ENCODE measurements around the gene LCOR. TPM values are rescaled to one million over a fixed set of nuclear protein-coding genes. Genes with fewer than 3 reads are reported as not detected.

LCOR gene
- total and polyA plus RNA-seq, 2 of the 4 experiments (the other 2 are of a cell fraction), result 3.7 to 36.9 TPM

- DNase-seq, result no peak
- Histone ChIP-seq H2BK120ac (ENCODE audit: low read depth, low read length) (no peak overlapping the region), H3K36me3 (ENCODE audit: control insufficient read depth, insufficient read depth, low read length) (no peaks in the 10 kb centered on the region), H3K4me1 (ENCODE audit: control insufficient read depth, insufficient read depth, low read length) (peaks cover 7% of the 10 kb centered on the region), H3K79me1 (ENCODE audit: low read depth in 1 of 2, low read length in 2 of 2) (no peaks in the 10 kb centered on the region), H3K9ac (ENCODE audit: low read depth, low read length) (no peak overlapping the region), H4K91ac (ENCODE audit: insufficient read depth, low read depth, low read length) (no peak overlapping the region), H4K8ac (ENCODE audit: low read depth in 2 of 2, low read length in 2 of 2) (no peak overlapping the region), H2AFZ (replicated peaks; ENCODE audit: low read length, poor library complexity) (peak overlapping the region; percentile 80), H3K4me3 (ENCODE audit: insufficient read depth, low read depth, low read length) (no peak overlapping the region), H3K9me1 (ENCODE audit: insufficient read depth, low read length) (peaks cover 13% of the 10 kb centered on the region; the same call in 1 of the 2 replicates), H4K5ac (ENCODE audit: low read depth, low read length) (no peak overlapping the region), H3K9me3 (ENCODE audit: control insufficient read depth, insufficient read depth, low read length) (no peaks in the 10 kb centered on the region), H3K4ac (ENCODE audit: low read depth, low read length) (no peak overlapping the region), H2BK20ac (ENCODE audit: low read depth, low read length) (no peak overlapping the region), H3K27me3 (ENCODE audit: control insufficient read depth, insufficient read depth, low read length) (peaks cover 2% of the 10 kb centered on the region; the same call in 1 of the 2 replicates), H2BK15ac (ENCODE audit: low read depth, low read length) (no peak overlapping the region; the same call in 2 of the 3 replicates), H3K23ac (ENCODE audit: low read depth, low read length) (no peak overlapping the region), H3K56ac (ENCODE audit: extremely low read depth, insufficient read depth, low read length) (no peak overlapping the region), H3K14ac (replicated peaks; ENCODE audit: low read depth, low read length) (no peak overlapping the region), H3K4me2 (ENCODE audit: low read depth, low read length) (no peak overlapping the region), H4K20me1 (ENCODE audit: insufficient read depth, low read length) (peaks cover 7% of the 10 kb centered on the region; the same call in 1 of the 2 replicates), H3K18ac (ENCODE audit: low read depth, low read length) (no peak overlapping the region), H2AK5ac (ENCODE audit: low read depth, low read length) (no peak overlapping the region; the same call in 1 of the 2 replicates), H2AK9ac (replicated peaks; ENCODE audit: low read depth, low read length, poor library complexity) (no peak overlapping the region), H2BK5ac (ENCODE audit: low read depth, low read length, poor library complexity, severe bottlenecking) (no peak overlapping the region), H3K27ac (ENCODE audit: insufficient read depth, low read length) (no peak overlapping the region)
- dilution Hi-C loops (cut with HindIII; ENCODE audit: low sequenced_read_pairs, unreplicated experiment) (no loop called here), in situ Hi-C loops (cut with MboI; ENCODE audit: low sequenced_read_pairs) (no loop called here), intact Hi-C loops (cut with micrococcal nuclease) (no loop called here)
- TF ChIP-seq ELK1 (IDR thresholded peaks at IDR 0.05; ENCODE audit: borderline replicate concordance, low read depth, low read length), result no peak
- WGBS, 2 experiments (ENCODE audit: extremely low coverage in 2 of 2, insufficient read length in 1 of 2), result 62% methylated on average over 14 of the region's 25 CpGs; no CpG with 5 or more reads in 1 of the 2 experiments
- no peak for ATAC-seq (ENCODE audit: low read depth)
- ChIA-PET POLR2A (ENCODE audit: unreplicated experiment) (no interaction called here), CTCF (no interaction called here)
- BruUV-seq (replicated peaks), result no TSS peak
Measured at GRCh38 chr10:97020452-97021400, 188.6 kb downstream of the LCOR start.

All from IMR-90 (cell line).